Kidney (tissue), 14 donors: ENCODE results near the gene PADI6. TPM values are rescaled to one million over a fixed set of nuclear protein-coding genes. Genes with fewer than 3 reads are reported as not detected.

Source experiments
- DNase-seq, 5 donors: peaks; one replicate each; pipeline ENCODE4 v3.0.0-alpha.2; 2013 to 2020
- FAIRE-seq: peaks from 2 replicates; lab custom pipeline; 2012; peaks lifted over from hg19 to GRCh38; lab: Jason Lieb, UNC
- H3K27ac ChIP-seq, 2 donors: one replicate each; pipeline ENCODE4 v1.7.0; 2013; ENCODE audit warnings: low read depth in 2 of 2, low read length in 2 of 2, inconsistent platforms in 1 of 2
- H3K27me3 ChIP-seq: one replicate; pipeline ENCODE4 v1.7.1; 2013; ENCODE audit warnings: low read length, inconsistent platforms; ENCODE audit not compliant: control insufficient read depth, insufficient read depth
- H3K36me3 ChIP-seq, 3 donors: one replicate each; pipeline versions ENCODE4 v1.7.0 to v1.7.1; 2013; ENCODE audit warnings: low read length in 3 of 3, control low read depth in 1 of 3, inconsistent platforms in 1 of 3; ENCODE audit not compliant: insufficient read depth in 3 of 3, control insufficient read depth in 2 of 3
- H3K4me1 ChIP-seq, 3 donors: one replicate each; pipeline versions ENCODE4 v1.7.0 to v1.7.1; 2013; ENCODE audit warnings: low read length in 3 of 3, inconsistent platforms in 1 of 3, low read depth in 1 of 3; ENCODE audit not compliant: control insufficient read depth in 2 of 3, insufficient read depth in 2 of 3
- H3K4me3 ChIP-seq, 3 donors: one replicate each; pipeline versions ENCODE4 v1.7.0 to v1.8.1; 2013; ENCODE audit warnings: low read length in 3 of 3, control low read depth in 1 of 3, inconsistent platforms in 1 of 3
- H3K9ac ChIP-seq, 3 donors: one replicate each; pipeline versions ENCODE4 v1.7.0 to v1.7.1; 2013; ENCODE audit warnings: low read length in 3 of 3, control low read depth in 1 of 3, inconsistent platforms in 1 of 3
- H3K9me3 ChIP-seq, 3 donors: one replicate each; pipeline versions ENCODE4 v1.7.0 to v1.7.1; 2013; ENCODE audit warnings: low read length in 3 of 3, control low read depth in 1 of 3, inconsistent platforms in 1 of 3; ENCODE audit not compliant: control insufficient read depth in 2 of 3, insufficient read depth in 1 of 3
- CTCF ChIP-seq: IDR thresholded peaks from 3 replicates; pipeline ENCODE4 v1.5.1; 2012; ENCODE audit warnings: mild to moderate bottlenecking, moderate library complexity, borderline replicate concordance; ENCODE audit not compliant: insufficient read depth; ENCODE audit errors: extremely low read depth
- intact Hi-C: fragments of 100-400 bp; cut with DNase I; formaldehyde crosslinking; loops from one replicate; pipeline ENCODE4 v1.11.1; 2022
- polyA plus RNA-seq: library from polyadenylated mRNA; stranded (reverse); fragments of 350-450 nt; fragmentation: Illumina TruSeq; extraction: RNeasy Lipid Tissue Mini Kit (QIAGEN cat#74804); gene quantifications from one replicate; pipeline ENCODE4 v1.2.3, GENCODE V29; 2014; ENCODE audit warnings: low read depth, low replicate concordance; ENCODE audit not compliant: insufficient read depth
- total RNA-seq: library from RNA; stranded (reverse); fragmentation: NEBNext Ultra II Directional; extraction: Animal tissue kit (Norgen Biotek cat#: 25700); gene quantifications from one replicate; pipeline ENCODE4 v1.2.1, GENCODE V29; 2021
- donor health status: control.
- donor health status: control.
- donor health status: control.
- donor health status: control.
- donor health status: control.
- donor health status: DM: yes; HTN: yes; CAD: no.
- donor health status: Normal renal cell carcinoma (clear cell type).

The PADI6 gene
- total and polyA plus RNA-seq, 2 donors from 2014 or later, result not detected

GRCh38 chr1:17429183-17429582 is 57.2 kb downstream of the PADI6 start:
- Histone ChIP-seq H3K9ac (no peak overlapping the region), H3K9me3 (no peaks in the 10 kb centered on the region), H3K4me3 (no peak overlapping the region), H3K4me1 (no peaks in the 10 kb centered on the region), H3K27ac (no peak overlapping the region), H3K27me3 (no peaks in the 10 kb centered on the region), H3K36me3 (peaks cover 5 to 18% (median 12%) of the 10 kb centered on the region in 3 donors)
- FAIRE-seq (no peak), DNase-seq (peak in 1 of 5 donors; percentile 3)
- no peak for TF ChIP-seq CTCF
- intact Hi-C loops, result no loop called here

DNA sequence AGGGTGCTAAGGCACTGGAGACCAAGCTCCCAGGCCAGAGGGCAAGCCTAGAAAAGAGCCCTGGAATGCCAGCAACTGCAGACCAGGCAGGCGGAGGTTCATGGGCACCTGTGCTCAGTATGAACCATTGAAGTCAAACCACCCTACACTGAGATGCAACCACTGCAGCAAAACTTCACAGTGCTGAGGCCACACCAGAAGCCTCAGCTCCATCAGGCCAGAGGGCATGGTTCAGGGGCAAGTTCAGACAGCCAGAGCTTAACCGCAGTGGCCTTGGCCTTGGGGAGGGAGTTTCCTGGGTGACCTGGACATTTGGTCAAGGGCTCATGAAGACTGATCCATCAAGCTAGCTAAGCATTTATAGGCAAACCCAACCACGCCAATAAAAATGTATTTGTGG is 60.4 kb downstream of the PADI6 start:
- no peak for DNase-seq
- H3K4me1 ChIP-seq, result peaks cover 0 to 8% (median 7%) of the 10 kb centered on the region in 3 donors
- H3K27ac ChIP-seq, result no peak overlapping the region
- no peak overlapping the region for H3K9ac ChIP-seq
- no peak for TF ChIP-seq CTCF
- no peaks in the 10 kb centered on the region for H3K9me3 ChIP-seq
- H3K4me3 ChIP-seq, result no peak overlapping the region
- no peaks in the 10 kb centered on the region for H3K27me3 ChIP-seq
- peaks cover 0 to 13% (median 5%) of the 10 kb centered on the region in 3 donors for H3K36me3 ChIP-seq
- no peak for FAIRE-seq
- intact Hi-C loops, result no loop called here

GRCh38 chr1:17433261-17433660 is 61.3 kb downstream of the PADI6 start:
- FAIRE-seq, result no peak
- no peak for TF ChIP-seq CTCF
- Histone ChIP-seq H3K9ac (no peak overlapping the region), H3K27ac (no peak overlapping the region), H3K4me1 (peaks cover 0 to 8% (median 7%) of the 10 kb centered on the region in 3 donors), H3K9me3 (no peaks in the 10 kb centered on the region), H3K36me3 (peaks cover 0 to 8% (median 5%) of the 10 kb centered on the region in 3 donors), H3K4me3 (no peak overlapping the region), H3K27me3 (no peaks in the 10 kb centered on the region)
- DNase-seq, result peak in 1 of 5 donors; percentile 48
- intact Hi-C loops, result no loop called here

GRCh38 chr1:17434016-17434415 is 62.0 kb downstream of the PADI6 start:
- FAIRE-seq (no peak), DNase-seq (peak in 1 of 5 donors; percentile 8)
- H3K27me3 ChIP-seq, result no peaks in the 10 kb centered on the region
- TF ChIP-seq CTCF, result no peak
- H3K4me1 ChIP-seq, result peaks cover 0 to 8% (median 7%) of the 10 kb centered on the region in 3 donors
- intact Hi-C loops, result no loop called here
- H3K9ac ChIP-seq, result no peak overlapping the region
- H3K36me3 ChIP-seq, result peaks cover 0 to 3% (median 0%) of the 10 kb centered on the region in 3 donors
- no peak overlapping the region for H3K4me3 ChIP-seq
- no peaks in the 10 kb centered on the region for H3K9me3 ChIP-seq
- H3K27ac ChIP-seq, result no peak overlapping the region
